Kidney glomerular epithelial cell (primary cell): ENCODE results near the gene PPP4R3A.
"Not testable (repeated sequence)": the region's sequence is repeated elsewhere in the genome, so short reads cannot be mapped to it uniquely, and the experiment has no call there.

Experiments used
- DNase-seq: peaks from one replicate; lab custom pipeline; 2025; lab: John Stamatoyannopoulos, UW

Gene PPP4R3A

GRCh38 chr14:91409240-91409639 is 100.9 kb downstream of the PPP4R3A start:
- not testable (repeated sequence) for DNase-seq
